Gastroesophageal sphincter (tissue), 4 donors: ENCODE results near the gene GRB7. TPM values are rescaled to one million over a fixed set of nuclear protein-coding genes. Genes with fewer than 3 reads are reported as not detected.
"Not testable (repeated sequence)": the region's sequence is repeated elsewhere in the genome, so short reads cannot be mapped to it uniquely, and the experiment has no call there.

Experiments used
- ATAC-seq: fragments of 150-250 bp; one replicate; pipeline ENCODE4 v1.9.1; 2016; ENCODE audit warnings: mild to moderate bottlenecking, moderate library complexity
- H3K27ac ChIP-seq, 4 donors: fragments of 200-600 bp; sonication (generic) in 3 of 4; 1 replicate in 3 of 4; 2 replicates in 1 of 4; pipeline ENCODE4 v1.5.1; 2016 to 2019
- H3K27me3 ChIP-seq: fragments of 200-600 bp; sonication (generic); one replicate; pipeline ENCODE4 v1.5.1; 2019
- H3K36me3 ChIP-seq, 2 donors: fragments of 200-600 bp; sonication (generic); one replicate each; pipeline ENCODE4 v1.5.1; 2019; ENCODE audit warnings: control low read depth in 1 of 2
- H3K4me1 ChIP-seq, 3 donors: fragments of 200-600 bp; sonication (generic); 1 replicate in 2 of 3; 2 replicates in 1 of 3; pipeline ENCODE4 v1.5.1; 2016 to 2019; ENCODE audit warnings: control low read depth in 2 of 3
- H3K4me3 ChIP-seq, 2 donors: fragments of 200-600 bp; sonication (generic); one replicate each; pipeline ENCODE4 v1.5.1; 2019; ENCODE audit warnings: mild to moderate bottlenecking in 1 of 2, moderate library complexity in 1 of 2
- H3K9me3 ChIP-seq, 3 donors: fragments of 200-600 bp; sonication (generic); one replicate each; pipeline ENCODE4 v1.5.1; 2017 to 2019; ENCODE audit warnings: control low read depth in 2 of 3
- CTCF ChIP-seq, 4 experiments: fragments of 200-600 bp in 2 of 4; fragments of 450-650 bp in 2 of 4; sonication (generic) in 1 of 4; IDR thresholded peaks; one replicate each; pipeline ENCODE4 v1.5.1; 2017 to 2019; ENCODE audit warnings: antibody characterized with exemption in 4 of 4, mild to moderate bottlenecking in 2 of 4, moderate library complexity in 2 of 4
- EP300 ChIP-seq: sonication (generic); formaldehyde crosslinking; IDR thresholded peaks from one replicate; pipeline ENCODE4 v1.6.1; 2017; ENCODE audit warnings: antibody characterized with exemption, mild to moderate bottlenecking
- POLR2A ChIP-seq, 2 donors: fragments of 450-650 bp; IDR thresholded peaks; one replicate each; pipeline ENCODE4 v1.6.1; 2017; ENCODE audit warnings: antibody characterized with exemption in 2 of 2, mild to moderate bottlenecking in 2 of 2, moderate library complexity in 1 of 2
- POLR2AphosphoS5 ChIP-seq: sonication (generic); formaldehyde crosslinking; IDR thresholded peaks from one replicate; pipeline ENCODE4 v1.6.1; 2017; ENCODE audit warnings: antibody characterized with exemption
- WGBS, 2 donors: methylation state at CpG; one replicate each; pipeline ENCODE4 v1.1.5; 2018; ENCODE audit warnings: low coverage in 1 of 2; 5-methylcytosine and 5-hydroxymethylcytosine counted together
- total RNA-seq, 4 donors: library from RNA; depleted of rRNA; stranded (reverse); fragments of >200 nt; gene quantifications; one replicate each; pipeline ENCODE4 v1.1.0, GENCODE V29; 2016

Gene GRB7
- total RNA-seq, 4 donors from 2014 or later: 0.85 to 5.8 TPM; not detected in 2

GRCh38 chr17:39709998-39710964, 27.5 kb upstream of the GRB7 start:
- Histone ChIP-seq H3K36me3 (peaks cover 0 to 86% of the 10 kb centered on the region in 2 donors), H3K9me3 (no peaks in the 10 kb centered on the region), H3K27me3 (no peaks in the 10 kb centered on the region), H3K4me1 (peaks cover 0 to 9% (median 1%) of the 10 kb centered on the region in 3 donors), H3K4me3 (no peak overlapping the region), H3K27ac (no peak overlapping the region)
- TF ChIP-seq EP300 (no peak), POLR2A (IDR thresholded peaks at IDR 0.05) (no peak), CTCF (IDR thresholded peaks at IDR 0.05) (no peak), POLR2AphosphoS5 (no peak)
- no peak for ATAC-seq
- WGBS, 2 donors: 88 to 91% methylated on average over 6 to 10 of the region's 20 CpGs

- H3K27ac ChIP-seq, H3K27me3 ChIP-seq, H3K4me1 ChIP-seq, ATAC-seq, H3K9me3 ChIP-seq, H3K4me3 ChIP-seq: not testable (repeated sequence)
- WGBS, 2 donors: 78 to 100% methylated on average over 4 to 11 of the region's 11 CpGs
- H3K36me3 ChIP-seq: peaks cover 0 to 94% of the 10 kb centered on the region in 2 donors
Observed at GRCh38 chr17:39711071-39711470, 26.7 kb upstream of the GRB7 start.

GRCh38 chr17:39711851-39712250, 25.9 kb upstream of the GRB7 start:
- TF ChIP-seq CTCF (IDR thresholded peaks at IDR 0.05): no peak
- no peak for TF ChIP-seq EP300
- TF ChIP-seq POLR2A (IDR thresholded peaks at IDR 0.05): no peak
- TF ChIP-seq POLR2AphosphoS5: no peak
- WGBS, 2 donors: 89% methylated on average over 5 of the region's 10 CpGs; no CpG with 5 or more reads in 1 of the 2 donors
- Histone ChIP-seq H3K27me3 (no peaks in the 10 kb centered on the region), H3K4me3 (no peak overlapping the region), H3K4me1 (no peaks in the 10 kb centered on the region), H3K27ac (no peak overlapping the region), H3K9me3 (no peaks in the 10 kb centered on the region), H3K36me3 (peaks cover 0 to 100% of the 10 kb centered on the region in 2 donors)
- no peak for ATAC-seq

GRCh38 chr17:39714234-39714633, 23.5 kb upstream of the GRB7 start:
- no peak for ATAC-seq
- Histone ChIP-seq H3K4me3 (no peak overlapping the region), H3K27me3 (no peaks in the 10 kb centered on the region), H3K9me3 (no peaks in the 10 kb centered on the region), H3K36me3 (peaks cover 0 to 100% of the 10 kb centered on the region in 2 donors), H3K4me1 (no peaks in the 10 kb centered on the region), H3K27ac (no peak overlapping the region)
- WGBS, 2 donors: 75 to 77% methylated on average over 1 to 2 of the region's 4 CpGs
- TF ChIP-seq POLR2AphosphoS5: no peak
- no peak for TF ChIP-seq EP300

- H3K27ac ChIP-seq: no peak overlapping the region
- no peaks in the 10 kb centered on the region for H3K27me3 ChIP-seq
- H3K36me3 ChIP-seq: peaks cover 0 to 100% of the 10 kb centered on the region in 2 donors
- no peak for ATAC-seq
- TF ChIP-seq POLR2A (IDR thresholded peaks at IDR 0.05) (no peak), EP300 (no peak), CTCF (IDR thresholded peaks at IDR 0.05) (no peak), POLR2AphosphoS5 (no peak)
- no peaks in the 10 kb centered on the region for H3K9me3 ChIP-seq
- no peak overlapping the region for H3K4me3 ChIP-seq
- WGBS, 2 donors: 80% methylated on average over 3 of the region's 18 CpGs; no CpG with 5 or more reads in 1 of the 2 donors
- H3K4me1 ChIP-seq: no peaks in the 10 kb centered on the region
Observed at GRCh38 chr17:39715375-39716072, 22.2 kb upstream of the GRB7 start.
